ENCODE data around the gene ROR2. TPM values are rescaled to one million over a fixed set of nuclear protein-coding genes. Genes with fewer than 3 reads are reported as not detected.

ROR2 gene
- total RNA-seq, 1 donor, result 3.0 TPM

DNA sequence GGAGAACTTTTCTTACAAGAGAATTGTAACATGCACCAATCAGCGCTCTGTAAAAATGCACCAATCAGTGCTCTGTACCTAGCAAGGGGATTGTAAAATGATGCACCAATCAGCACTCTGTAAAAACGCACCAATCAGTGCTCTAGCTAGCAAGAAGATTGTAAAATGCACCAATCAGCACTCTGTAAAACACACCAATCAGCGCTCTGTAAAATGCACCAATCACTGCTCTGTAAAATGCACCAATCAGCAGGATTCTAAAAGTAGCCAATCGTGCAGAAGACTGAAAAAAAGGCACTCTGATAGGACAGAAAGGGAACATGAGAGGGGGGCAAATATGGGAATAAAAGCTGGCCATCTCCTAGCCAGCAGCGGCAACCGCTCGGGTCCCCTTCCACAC is 233.2 kb downstream of the ROR2 start:
- TF ChIP-seq, protein P1, sequence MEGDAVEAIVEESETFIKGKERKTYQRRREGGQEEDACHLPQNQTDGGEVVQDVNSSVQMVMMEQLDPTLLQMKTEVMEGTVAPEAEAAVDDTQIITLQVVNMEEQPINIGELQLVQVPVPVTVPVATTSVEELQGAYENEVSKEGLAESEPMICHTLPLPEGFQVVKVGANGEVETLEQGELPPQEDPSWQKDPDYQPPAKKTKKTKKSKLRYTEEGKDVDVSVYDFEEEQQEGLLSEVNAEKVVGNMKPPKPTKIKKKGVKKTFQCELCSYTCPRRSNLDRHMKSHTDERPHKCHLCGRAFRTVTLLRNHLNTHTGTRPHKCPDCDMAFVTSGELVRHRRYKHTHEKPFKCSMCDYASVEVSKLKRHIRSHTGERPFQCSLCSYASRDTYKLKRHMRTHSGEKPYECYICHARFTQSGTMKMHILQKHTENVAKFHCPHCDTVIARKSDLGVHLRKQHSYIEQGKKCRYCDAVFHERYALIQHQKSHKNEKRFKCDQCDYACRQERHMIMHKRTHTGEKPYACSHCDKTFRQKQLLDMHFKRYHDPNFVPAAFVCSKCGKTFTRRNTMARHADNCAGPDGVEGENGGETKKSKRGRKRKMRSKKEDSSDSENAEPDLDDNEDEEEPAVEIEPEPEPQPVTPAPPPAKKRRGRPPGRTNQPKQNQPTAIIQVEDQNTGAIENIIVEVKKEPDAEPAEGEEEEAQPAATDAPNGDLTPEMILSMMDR (IDR thresholded peaks at IDR 0.05; ENCODE audit: insufficient read depth, low read depth, low read length), result no peak
- DNase-seq (ENCODE audit: low read depth), result no peak
- no peak overlapping the region for H3K4me3 ChIP-seq (ENCODE audit: low read depth, low read length)

DNA sequence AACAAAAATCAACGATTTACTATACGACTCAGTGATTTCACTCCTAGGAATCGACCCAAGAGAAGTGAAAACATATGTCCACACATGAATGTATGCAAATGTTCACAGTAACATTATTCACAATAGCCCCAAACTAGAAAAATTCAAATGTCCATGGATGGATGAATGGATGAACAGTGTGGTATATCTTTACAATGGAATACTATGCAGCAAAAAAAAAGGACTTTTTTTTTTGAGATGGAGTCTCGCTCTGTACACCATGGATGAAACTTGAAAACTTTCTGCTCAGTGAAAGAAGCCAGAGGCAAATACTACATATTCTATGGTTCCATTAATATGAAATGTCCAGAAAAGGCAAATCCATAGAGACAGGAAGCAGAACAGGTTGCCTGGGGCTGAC is 233.8 kb downstream of the ROR2 start:
- no peak overlapping the region for H3K4me3 ChIP-seq (ENCODE audit: low read depth, low read length)
- TF ChIP-seq, protein P1 (IDR thresholded peaks at IDR 0.05; ENCODE audit: insufficient read depth, low read depth, low read length), result no peak
- DNase-seq (ENCODE audit: low read depth), result no peak

DNA sequence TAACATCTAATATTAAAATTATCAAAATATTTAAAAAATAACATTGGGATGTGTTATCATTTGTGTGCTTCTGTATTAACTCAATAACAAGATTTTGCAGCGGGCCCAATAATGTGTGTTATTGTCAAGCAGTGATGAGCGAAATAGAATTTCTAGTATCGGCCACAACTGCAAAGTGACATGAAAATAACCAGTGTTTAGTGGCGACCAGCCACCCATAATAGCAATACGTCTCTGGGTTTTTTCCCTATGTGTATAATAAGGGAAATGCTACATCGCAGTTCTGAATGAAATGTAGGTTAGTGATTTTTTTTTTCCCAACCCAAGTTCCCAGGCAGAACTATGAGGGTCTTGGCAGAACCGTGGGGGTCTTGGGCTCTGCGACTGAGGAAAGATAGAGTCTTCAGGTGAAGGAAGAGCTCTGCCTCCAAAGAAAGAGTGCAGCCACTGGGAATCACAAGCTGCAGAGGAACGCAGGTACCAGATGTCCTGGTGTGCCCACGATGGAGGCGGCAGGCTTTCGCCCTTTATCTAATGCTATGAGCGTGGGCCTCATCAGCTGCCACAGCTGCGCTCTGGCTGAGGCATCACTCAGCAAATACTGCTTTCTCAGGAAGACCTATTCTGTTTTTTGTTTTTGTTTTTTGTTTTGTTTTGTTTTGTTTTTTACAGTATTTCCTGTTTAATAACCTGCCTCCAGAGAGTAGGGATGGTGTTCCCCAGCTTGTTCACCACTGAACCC is 235.0 kb downstream of the ROR2 start:
- no peak overlapping the region for H3K4me3 ChIP-seq (ENCODE audit: low read depth, low read length)
- DNase-seq (ENCODE audit: low read depth), result no peak
- TF ChIP-seq, protein P1 (IDR thresholded peaks at IDR 0.05; ENCODE audit: insufficient read depth, low read depth, low read length), result no peak

- peak; percentile 72 for DNase-seq (ENCODE audit: low read depth)
- TF ChIP-seq, protein P1 (IDR thresholded peaks at IDR 0.05; ENCODE audit: insufficient read depth, low read depth, low read length), result no peak
- peak overlapping the region; percentile 59 for H3K4me3 ChIP-seq (ENCODE audit: low read depth, low read length)
These were observed 235.8 kb downstream of the ROR2 start for GRCh38 chr9:91714020-91714806.

GRCh38 chr9:91712811-91713210 is 237.2 kb downstream of the ROR2 start:
- TF ChIP-seq, protein P1 (IDR thresholded peaks at IDR 0.05; ENCODE audit: insufficient read depth, low read depth, low read length), result no peak
- H3K4me3 ChIP-seq (ENCODE audit: low read depth, low read length), result no peak overlapping the region
- DNase-seq (ENCODE audit: low read depth), result no peak

- peak; percentile 24 for DNase-seq (ENCODE audit: low read depth)
- TF ChIP-seq, protein P1 (IDR thresholded peaks at IDR 0.05; ENCODE audit: insufficient read depth, low read depth, low read length), result no peak
- H3K4me3 ChIP-seq (ENCODE audit: low read depth, low read length), result no peak overlapping the region
These were observed 238.1 kb downstream of the ROR2 start for GRCh38 chr9:91711755-91712601.

Measured in fibroblast of villous mesenchyme (primary cell).